TTC549 (cell line): ENCODE measurements around the gene MAP2K3.
"Not testable (repeated sequence)": the region's sequence is repeated elsewhere in the genome, so short reads cannot be mapped to it uniquely, and the experiment has no call there.

Experiments used
- FAIRE-seq: peaks from 2 replicates; lab custom pipeline; 2012; peaks lifted over from hg19 to GRCh38; lab: Jason Lieb, UNC

The MAP2K3 gene

GRCh38 chr17:21328778-21329177 lies 44.3 kb downstream of the MAP2K3 start:
- not testable (repeated sequence) for FAIRE-seq

GRCh38 chr17:21330436-21331160 lies 46.1 kb downstream of the MAP2K3 start:
- no peak for FAIRE-seq

GRCh38 chr17:21336541-21337294 lies 52.2 kb downstream of the MAP2K3 start:
- not testable (repeated sequence) for FAIRE-seq

- not testable (repeated sequence) for FAIRE-seq
Measured at GRCh38 chr17:21337981-21338625, 53.6 kb downstream of the MAP2K3 start.

GRCh38 chr17:21339011-21339410 lies 54.5 kb downstream of the MAP2K3 start:
- FAIRE-seq, result no peak

- not testable (repeated sequence) for FAIRE-seq
Measured at GRCh38 chr17:21339571-21339970, 55.1 kb downstream of the MAP2K3 start.

- not testable (repeated sequence) for FAIRE-seq
Measured at GRCh38 chr17:21340407-21340806, 55.9 kb downstream of the MAP2K3 start.

- FAIRE-seq, result not testable (repeated sequence)
Measured at GRCh38 chr17:21341279-21341678, 56.8 kb downstream of the MAP2K3 start.

- not testable (repeated sequence) for FAIRE-seq
Measured at GRCh38 chr17:21341925-21342540, 57.5 kb downstream of the MAP2K3 start.

- FAIRE-seq, result not testable (repeated sequence)
Measured at GRCh38 chr17:21343061-21343949, 58.8 kb downstream of the MAP2K3 start.

GRCh38 chr17:21344801-21345200 lies 60.3 kb downstream of the MAP2K3 start:
- not testable (repeated sequence) for FAIRE-seq

GRCh38 chr17:21345236-21345635 lies 60.7 kb downstream of the MAP2K3 start:
- FAIRE-seq, result no peak

- FAIRE-seq, result not testable (repeated sequence)
Measured at GRCh38 chr17:21346107-21346506, 61.6 kb downstream of the MAP2K3 start.

- not testable (repeated sequence) for FAIRE-seq
Measured at GRCh38 chr17:21346651-21347250, 62.2 kb downstream of the MAP2K3 start.

- FAIRE-seq, result not testable (repeated sequence)
Measured at GRCh38 chr17:21347660-21348059, 63.1 kb downstream of the MAP2K3 start.

GRCh38 chr17:21348081-21348925 lies 63.8 kb downstream of the MAP2K3 start:
- FAIRE-seq, result not testable (repeated sequence)

- FAIRE-seq, result not testable (repeated sequence)
Measured at GRCh38 chr17:21348926-21349261, 64.4 kb downstream of the MAP2K3 start.

GRCh38 chr17:21349358-21350050 lies 65.0 kb downstream of the MAP2K3 start:
- FAIRE-seq, result not testable (repeated sequence)

GRCh38 chr17:21350495-21350894 lies 66.0 kb downstream of the MAP2K3 start:
- FAIRE-seq, result not testable (repeated sequence)
